Testis (tissue), 2 donors: ENCODE results near the gene SLC25A25.

Source experiments
- CTCF ChIP-seq, 3 experiments: fragments of 450-650 bp in 2 of 3; fragments of 200-600 bp in 1 of 3; sonication (generic) in 1 of 3; IDR thresholded peaks; one replicate each; pipeline ENCODE4 v1.5.1; 2016 to 2019; ENCODE audit warnings: antibody characterized with exemption in 3 of 3, mild to moderate bottlenecking in 2 of 3, moderate library complexity in 1 of 3
- POLR2A ChIP-seq: fragments of 450-650 bp; IDR thresholded peaks from one replicate; pipeline ENCODE4 v1.6.1; 2017; ENCODE audit warnings: antibody characterized with exemption, mild to moderate bottlenecking, moderate library complexity

- TF ChIP-seq CTCF (IDR thresholded peaks at IDR 0.05) (no peak), POLR2A (no peak)
Measured at GRCh38 chr9:128091571-128091970, 23.5 kb downstream of the SLC25A25 start.
